NCI-H1694 treated with DMSO at 0.1 percent for 48 hours (cell line): ENCODE data around the gene DLX5.
A peak's percentile ranks its signal among the peaks of the same experiment; 100 is the strongest.

Source experiments
- DNase-seq: peaks from one replicate; lab custom pipeline; 2025; lab: John Stamatoyannopoulos, UW

Gene DLX5

DNA sequence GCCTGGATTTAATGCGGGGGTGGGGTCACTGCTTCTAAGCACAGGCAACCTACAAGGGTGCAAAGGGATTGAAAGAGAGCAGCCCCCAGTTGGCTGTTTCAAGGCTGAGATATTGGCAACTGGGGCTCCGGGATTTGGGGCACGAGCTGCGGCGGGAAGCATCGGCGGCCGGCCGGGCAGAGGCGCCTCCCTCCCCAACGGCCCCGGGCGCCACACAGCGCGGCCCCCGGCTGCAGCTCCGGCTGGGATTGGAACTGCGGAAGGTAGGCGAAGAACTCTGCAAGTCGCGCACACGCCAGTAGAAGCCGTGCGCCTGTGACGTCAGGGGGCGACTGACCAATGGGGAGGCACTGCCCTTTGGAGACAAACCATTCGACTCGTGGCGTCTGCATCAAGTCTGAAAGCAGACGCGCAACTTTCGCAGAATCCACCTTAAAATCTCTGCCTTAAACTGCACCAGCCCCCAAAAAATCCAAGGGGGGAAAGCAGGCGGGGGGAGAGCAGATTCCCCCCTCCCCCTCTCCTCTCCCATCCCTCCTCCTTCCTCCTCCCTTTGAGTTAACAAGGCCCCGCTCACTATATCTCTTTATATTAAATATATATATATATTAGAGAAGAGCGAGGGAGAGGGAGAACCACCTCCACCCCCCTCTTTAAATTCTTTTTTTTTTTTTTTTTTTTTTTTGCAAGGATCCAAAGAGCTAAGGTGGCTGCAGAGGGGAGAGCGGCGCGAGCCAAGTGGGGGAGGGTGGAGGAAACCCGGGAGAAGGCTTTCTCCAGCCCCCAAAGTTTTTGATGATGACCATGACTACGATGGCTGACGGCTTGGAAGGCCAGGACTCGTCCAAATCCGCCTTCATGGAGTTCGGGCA, 19.2 kb downstream of the DLX5 start, which contains the start of gene DLX6:
Gene DLX6 (plus strand): TSS at position 371 of the 872 bp plus-strand sequence. CDS start 425 bp downstream, at position 796.
- peak; percentile 79 for DNase-seq

DNA sequence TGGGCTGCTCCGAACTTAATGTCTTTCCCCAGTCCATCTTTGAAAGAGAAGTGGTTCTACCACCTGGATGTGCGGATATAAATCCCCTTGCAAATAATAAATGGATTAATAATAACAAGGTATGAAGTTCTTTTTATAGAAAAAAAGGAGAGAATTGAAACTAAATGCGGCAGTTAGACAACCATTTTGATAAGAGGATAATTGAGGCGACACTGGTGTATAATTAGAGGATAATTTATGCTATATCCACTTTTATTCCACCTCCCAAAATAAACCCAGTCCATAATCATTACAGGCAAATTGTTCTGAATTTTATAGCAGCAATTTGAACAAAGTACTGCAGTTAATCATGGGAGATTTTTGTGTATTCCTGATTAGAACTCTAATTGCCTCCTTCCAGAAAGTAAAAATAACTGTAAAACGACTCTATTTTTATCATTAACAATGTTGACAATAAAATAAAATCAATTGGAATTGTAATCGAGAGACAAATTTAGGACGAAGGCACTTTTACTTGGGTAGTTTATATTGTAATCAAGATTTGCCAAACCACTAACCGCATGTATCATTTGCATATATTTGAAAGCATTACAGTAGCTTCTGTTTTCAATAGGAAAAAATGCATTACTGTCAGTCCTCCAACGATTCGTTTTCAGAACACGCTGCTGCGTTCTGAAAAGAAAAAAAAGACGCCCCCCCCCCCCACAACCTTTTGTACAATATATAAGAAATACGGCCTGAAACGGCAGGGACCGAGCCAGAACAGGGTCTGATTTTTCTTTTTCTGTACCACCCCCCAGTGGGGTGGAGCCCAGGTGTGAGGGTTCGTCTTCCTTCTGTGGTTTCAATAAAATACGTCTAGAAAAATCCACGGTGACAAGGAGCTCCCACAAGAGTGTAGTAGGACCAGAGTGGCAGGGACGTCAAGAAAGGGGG, 20.1 kb downstream of the DLX5 start:
- no peak for DNase-seq

DNA sequence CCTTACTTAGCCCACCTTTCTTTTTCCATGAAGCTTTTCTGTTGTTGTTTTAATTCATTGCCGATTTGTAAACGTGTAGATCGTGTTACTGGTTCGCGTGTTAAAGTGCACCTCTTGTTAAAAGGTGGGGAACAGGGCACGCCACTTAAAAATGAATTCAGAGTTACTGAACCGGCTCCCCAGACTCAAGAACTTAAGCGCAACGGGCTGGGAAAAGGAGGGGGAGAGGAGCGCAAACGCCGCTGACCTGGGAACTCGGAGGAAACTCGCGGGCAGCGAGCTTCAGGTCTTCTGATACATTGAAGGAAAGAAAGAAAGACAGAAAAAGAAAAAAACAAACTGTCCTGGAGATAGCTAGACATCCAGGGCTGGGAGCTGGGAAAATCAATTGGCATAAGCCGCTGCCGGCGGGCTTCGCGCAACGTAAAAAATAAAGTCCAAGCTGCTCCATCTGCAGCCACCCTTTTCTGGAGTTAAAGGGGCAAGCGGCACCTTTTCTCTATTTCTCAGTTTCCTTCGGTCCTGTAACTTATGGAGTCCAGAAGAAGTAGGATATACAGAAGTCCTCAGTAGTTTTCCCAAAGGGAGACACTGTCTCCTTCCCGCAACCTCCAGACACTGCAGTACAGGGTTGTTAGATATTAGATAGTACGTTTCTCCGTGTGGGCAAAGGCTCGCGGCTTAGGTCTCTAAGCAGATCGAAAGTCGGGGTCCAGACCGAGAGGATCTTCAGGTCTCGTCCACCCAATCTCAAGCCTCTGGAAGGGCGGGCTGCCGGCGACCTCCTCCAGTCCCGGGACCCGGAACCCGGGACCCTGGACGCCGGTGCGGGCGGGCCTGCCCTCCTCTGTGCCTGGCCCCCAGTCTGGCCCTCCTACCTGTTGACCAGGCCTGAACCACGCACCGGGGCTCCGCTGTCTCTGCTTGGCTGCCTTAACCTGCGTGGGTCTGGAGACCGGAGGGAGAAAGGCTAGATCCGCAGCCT, 21.1 kb downstream of the DLX5 start:
- DNase-seq = no peak

DNA sequence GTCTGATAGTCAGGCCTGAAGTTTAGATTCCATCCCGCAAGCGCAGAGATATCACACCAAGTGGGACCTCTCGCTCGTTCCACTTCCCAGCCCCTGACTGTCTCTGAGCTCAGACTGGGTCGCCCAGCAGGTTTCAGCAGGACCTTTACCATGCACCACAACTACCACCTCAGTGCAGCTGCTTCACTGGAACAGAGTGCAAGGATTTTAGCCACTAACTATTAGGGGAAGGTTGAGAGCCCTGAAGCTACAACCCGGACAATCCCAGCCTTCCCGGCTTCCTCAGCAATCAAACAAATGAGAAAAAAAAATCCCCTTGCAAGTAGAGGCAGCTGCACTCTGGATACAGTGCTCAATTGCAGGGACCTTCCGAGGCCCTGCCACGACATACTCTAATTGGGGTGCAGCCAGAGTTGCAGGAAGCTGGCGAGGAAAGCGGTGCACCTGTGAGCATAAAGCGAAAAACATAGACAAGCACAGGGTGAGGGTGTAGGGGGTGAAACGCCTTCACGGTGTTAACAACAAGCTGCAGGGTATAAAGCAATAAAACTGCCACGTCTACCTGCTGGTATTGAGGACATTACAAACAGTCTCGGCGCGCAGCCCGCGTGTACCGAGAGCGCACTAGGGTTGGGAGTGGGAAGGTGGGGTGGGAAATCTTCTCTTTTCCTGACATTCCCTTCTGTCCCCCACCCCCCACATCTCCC, 21.9 kb downstream of the DLX5 start:
- DNase-seq = no peak

DNA sequence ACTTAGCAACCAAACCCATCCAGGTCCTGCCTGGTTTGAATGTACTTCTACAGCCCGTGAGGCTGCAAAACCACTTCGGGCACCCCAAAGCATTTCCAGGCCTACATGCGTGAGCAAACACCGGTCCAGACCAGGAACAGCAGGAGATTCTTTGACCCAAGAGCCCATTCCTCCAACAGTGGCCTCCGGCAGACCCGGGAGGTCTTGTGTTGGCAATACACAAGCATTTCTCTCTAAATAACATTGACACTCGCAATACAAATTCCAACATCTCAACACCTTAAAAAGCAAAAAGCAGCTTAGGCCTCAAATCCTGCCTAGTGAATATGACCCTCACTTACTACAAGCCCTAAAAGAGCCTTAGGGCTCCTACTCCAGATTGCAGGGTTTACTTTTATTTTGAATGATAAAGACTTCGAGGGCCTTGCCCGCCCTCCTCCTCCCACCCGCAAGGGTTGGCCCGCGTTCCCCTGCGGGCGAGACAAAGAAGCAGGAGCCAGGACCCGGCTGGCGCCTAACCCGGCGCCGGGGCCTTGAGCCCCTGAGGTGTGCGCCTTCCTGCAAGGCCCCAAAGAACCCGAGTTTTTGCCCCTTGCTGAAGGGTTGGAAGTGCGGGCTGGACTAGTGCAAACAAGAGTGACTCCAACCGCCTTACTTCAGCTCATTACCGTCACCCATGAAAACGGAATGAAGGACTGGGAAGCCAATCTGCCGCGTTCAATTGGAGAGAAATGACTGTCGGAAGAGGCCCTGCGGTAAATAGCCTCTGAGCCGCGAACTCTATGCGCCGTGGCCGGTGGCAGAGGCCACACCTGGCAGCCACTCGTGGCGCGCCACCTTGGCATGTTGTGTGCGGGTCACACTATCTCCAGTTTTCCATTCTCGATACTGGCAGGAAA, 22.7 kb downstream of the DLX5 start:
- no peak for DNase-seq

DNA sequence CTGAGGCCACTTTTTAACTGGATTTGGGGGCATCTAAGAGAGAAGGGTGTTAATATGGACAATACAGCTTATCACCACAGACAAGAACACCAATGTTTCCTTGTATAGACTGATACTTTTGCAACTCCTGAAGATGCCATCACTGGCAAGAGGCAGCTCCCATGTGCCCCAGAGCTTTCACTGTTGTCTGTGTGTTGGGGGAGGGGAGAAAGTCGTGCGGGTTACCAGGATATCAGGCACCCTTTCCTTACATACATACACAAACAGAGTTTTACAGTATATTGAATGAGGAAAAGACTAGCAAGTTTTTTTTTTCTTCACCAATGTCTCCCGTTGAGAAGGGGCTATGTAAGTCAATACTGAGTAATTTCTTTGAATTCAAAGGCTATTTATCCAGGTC, 23.4 kb downstream of the DLX5 start:
- no peak for DNase-seq

DNA sequence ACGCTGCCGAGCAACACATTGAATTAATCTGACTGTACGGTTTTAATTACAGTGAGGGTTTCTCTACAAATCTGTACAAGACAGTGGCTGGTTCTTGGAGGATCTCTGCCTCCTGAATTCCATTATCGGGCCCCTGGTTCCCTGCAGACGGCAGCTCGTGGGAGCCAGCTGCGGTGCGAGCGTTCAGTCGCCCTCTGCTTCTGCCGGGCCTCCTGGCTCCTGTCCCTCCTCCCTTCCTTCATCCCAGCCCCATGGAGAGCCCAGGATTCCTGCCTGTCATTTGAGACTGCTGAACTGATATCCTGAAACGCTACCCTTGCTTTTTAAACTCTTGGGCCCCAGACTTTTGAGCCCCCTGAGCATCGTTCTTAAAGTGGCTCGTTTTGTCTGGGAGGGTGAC, 25.9 kb downstream of the DLX5 start:
- no peak for DNase-seq

DNA sequence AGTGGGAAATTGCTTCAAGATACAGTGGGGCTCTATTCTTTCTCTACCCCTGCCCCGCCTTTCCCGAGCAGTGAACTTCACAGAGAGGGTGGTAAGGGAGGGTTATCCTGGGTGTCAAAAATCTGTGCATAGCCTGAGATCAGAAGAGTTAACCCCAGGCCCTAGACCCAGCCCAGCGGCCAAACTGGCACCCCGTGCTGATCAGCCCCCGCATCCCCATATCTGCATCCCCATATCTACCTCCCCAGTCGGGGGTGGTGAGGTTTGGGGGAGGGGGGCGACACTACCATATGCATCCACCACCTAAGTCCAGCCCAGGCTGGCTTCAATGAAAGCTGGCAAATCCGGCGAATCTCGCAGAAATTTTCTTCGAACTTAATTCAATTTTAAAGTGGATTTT, 26.3 kb downstream of the DLX5 start:
- DNase-seq = no peak

DNA sequence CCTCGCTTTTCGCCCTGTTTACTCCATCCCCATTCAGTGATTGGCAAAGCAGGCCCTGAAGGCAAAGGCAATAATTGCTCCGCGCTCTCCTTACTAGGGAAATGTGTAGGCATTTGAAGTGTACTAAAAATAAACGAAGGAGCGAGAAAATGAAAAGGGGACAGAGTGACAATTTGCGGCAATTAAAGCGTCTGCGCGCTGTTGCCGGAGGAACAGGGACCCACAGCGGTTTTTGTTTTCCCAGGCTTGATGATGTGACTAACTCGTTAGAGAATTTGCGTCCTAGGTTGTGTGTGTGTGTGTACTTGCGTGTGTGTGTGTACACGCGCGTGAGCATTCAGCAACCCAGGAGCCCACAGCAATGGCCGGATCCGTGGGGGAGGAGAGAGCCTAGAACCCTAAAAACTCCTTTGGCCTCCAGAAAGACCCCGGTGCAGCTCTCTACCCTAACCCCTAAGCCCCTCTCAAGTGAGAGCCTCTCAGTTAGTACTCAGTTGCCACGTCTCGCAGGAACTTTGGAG, 27.1 kb downstream of the DLX5 start:
- no peak for DNase-seq

DNA sequence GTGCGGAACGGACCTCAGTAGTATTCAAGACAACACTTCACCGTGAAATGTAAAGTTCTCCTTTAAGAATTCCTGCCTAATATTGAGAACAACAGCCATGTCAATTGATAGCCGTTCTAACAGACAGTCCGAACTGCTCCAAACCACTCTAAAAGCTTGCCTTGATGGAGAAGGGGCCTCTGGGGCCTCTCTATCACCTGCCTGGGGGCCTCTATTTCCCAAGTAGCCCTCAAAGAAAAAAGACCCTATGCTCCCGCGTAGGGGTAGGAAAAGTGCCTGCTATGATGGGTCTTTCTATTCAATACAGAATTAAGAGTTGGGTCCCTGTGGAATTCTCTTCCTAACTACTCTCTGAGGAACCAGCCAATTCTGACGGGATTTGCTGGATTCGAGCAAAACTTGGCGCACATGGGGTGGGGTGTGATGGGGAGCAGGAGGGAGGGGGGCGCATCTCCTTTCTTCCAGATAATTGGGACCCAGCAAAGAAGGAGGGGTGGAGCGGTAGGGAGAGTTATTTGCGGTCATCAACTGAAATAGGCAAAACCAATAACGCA, 27.6 kb downstream of the DLX5 start:
- no peak for DNase-seq

DNA sequence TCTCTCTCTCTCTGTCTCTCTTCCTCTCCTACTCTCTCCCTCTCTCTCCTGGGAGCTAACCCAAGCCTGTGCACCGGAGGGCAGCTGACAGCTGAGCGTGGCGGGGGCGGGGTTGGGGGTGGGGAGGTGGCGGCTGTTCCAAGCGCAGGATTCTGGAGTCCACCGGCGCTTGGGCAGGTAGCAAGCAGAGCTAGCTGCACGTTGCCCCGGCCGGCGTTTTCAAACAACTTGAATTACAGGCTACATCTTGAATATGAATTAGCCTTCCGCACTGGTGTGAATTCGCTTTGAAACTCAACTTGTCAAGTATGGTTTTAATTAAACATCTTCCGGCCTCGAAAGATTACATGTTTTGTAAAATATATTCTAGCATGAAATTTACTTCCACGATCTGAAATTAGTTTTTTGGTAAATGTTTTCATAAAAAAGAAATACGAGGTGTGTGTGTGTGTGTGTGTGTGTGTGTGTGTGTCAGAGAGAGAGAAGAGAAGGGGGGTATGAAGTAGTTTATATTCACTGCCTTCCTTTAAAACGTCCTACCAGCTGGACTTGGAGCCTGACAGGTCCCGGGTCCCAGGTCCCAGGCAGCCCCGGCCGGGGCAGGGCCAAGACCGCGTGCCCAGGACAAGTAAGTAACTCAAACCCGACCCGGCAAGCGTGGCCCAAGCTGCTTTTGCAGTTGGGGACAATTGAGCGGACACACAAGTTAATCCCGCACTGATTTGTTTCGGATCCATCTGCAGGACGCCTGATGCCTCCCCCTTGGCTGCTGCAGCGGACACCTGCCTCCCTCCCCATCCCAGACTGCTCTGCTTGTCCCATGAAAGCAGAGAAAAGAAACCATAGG, 28.3 kb downstream of the DLX5 start:
- DNase-seq = no peak

DNA sequence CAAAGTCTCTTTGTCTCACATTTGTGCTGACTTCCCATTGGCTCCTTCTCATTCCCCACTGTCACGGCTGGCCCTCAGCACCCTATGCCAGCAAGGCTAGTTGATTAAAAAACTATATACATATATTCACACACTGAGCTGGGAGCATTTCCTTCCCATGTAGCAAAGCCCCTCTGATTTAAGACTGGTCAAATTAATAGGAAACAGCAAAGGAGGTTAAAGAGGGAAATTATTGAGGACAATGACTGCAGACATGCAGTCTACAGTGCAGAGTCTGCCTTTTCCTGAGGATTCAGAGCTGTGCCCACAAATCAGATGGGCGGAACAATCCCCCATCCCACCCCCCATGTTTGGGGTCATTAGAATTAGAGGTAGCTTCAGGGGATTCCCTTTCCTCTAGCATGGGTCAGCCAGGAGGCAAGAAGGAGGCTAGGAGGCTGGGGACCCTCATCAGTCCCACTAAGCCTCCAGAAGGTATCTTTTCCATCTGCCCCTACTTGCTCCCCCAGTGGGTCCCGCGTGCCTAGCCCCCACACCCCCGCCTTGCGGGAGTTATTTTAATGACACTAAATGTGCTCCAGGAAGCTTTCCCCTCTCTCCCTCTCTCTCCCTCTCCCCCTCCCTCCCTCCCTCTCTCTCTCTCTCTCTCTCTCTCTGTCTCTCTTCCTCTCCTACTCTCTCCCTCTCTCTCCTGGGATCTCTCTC, 29.1 kb downstream of the DLX5 start:
- DNase-seq = no peak

DNA sequence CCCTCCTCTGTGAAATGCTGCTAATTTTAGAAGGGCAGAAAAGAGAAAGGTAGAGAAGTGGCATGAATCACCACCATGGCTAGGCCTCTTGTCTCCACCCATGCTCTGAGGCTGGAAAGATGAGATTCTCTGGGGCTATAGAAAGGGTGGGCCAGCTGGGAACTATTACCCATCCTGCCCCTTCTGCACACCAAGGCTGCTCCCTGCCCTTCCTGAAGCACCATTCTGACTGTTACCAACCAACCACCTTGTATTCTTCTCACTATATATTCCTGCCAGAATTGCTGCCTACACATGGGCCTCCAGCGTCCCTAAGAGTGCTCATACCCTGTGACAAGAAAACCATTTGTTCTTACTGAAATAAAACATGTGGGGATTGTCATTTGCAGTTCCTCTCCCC, 30.7 kb downstream of the DLX5 start:
- DNase-seq = no peak

DNA sequence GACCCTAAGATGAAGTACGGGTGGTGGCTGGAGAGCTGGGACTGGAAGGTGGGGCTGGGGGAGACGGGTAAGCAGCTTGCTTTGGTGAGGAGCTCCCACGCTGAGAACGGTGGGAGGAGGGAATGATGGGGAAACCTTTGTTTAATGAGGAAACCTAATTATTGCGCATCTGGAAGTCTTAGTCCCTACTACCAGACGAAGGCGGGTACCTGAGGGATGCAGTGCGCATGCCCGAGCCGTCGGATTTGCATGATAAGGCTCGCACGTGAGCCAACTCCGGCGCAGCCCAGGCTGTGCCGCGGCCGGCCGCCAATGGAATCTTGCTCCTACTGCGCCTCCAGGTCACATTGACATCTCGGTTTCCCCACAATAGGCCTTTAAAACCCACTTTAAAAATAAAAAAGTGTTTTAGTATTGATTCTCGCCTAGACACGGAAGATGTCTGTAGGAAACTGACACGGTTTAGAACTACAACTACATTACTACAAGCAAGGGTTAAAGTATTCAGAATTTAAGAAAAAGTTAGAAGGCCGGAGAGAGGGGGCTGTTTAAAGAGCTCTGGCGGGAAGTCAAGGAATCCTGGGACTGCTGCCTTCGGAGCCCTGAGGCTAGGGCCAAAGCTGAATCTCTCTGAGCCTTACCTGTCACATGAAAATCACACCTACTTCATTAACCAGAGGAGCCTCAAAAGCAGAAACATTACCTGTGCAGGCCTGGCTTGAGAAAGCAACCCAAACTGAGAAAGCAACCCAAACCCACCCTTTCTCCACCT, 31.4 kb downstream of the DLX5 start:
- DNase-seq = no peak

DNA sequence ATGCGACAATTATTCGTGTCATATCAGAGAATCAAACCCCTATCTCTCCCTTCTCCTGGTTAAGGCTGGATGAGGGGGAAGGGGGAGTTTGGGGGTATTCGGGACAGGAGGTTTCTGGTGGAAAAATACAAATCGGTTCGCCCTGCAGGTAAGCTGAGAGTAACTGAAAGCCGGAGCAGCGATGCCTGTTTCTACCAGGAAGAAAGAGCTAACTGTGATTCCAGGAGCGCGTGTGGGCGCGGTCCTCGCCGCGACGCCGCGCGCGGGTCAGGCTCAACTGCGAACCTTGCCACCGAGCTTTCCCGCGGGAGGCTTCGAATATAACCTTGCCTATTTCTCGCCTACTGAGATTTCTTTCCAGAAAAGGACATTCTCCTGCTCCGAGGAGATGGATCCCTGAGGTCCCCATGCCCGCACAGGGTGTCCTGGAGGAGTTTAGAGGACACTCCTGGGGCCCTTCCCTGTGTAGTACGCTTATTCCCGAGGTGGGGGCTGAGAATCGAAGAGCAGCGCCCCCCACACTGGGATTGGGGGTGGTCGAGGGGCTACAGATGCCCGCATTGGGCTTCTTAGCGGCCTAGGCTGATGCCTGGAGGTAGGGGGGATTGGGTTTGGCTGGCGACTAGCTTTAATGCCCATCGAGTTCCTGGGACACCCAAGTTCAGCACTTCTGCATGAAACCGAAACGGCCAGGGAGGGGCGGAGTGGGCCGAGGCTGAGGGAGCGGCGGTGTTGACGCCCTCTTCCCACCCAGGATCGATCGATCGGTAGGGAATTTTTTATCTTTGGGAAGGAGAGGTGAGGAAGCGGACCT, 32.2 kb downstream of the DLX5 start:
- DNase-seq = no peak

DNA sequence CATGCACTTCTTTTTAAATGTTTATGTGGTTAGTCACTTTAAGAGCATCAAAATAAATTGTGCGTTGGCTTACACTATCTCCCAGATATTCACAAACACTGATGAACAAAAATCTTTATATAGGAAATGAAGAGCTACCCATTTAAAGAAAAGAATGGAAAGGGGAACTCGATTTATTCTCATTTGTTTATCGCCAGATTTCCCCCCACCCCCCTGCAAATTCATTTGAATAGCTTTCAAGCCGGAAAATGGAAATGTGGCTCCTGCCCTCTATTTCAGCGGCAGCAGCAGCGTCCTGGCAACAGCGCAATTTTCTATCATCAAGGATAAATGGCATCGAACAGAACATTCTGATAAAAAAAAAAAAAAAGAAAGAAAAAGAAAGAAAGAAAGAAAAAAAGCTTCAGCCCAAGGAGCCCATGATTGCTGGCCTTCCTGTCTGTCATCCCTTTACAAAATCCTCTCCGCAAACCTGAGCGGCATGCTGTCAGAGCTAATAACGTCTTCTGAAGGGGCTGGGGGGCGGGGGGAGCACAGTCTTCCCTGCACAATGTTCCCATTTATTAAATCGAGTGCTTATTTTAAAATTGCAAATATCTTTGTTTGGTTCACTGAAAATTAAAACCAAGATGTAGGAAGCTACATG, 33.0 kb downstream of the DLX5 start:
- no peak for DNase-seq
